ENCODE results near the gene TPCN2.

TPCN2 gene

GRCh38 chr11:69039501-69039900 lies 9.2 kb upstream of the TPCN2 start:
- DNase-seq = no peak

GRCh38 chr11:69040051-69040450 lies 8.7 kb upstream of the TPCN2 start:
- DNase-seq = no peak

GRCh38 chr11:69040581-69041260 lies 8.0 kb upstream of the TPCN2 start:
- no peak for DNase-seq

GRCh38 chr11:69041516-69041915 lies 7.2 kb upstream of the TPCN2 start:
- no peak for DNase-seq

- peak in 11 of 14 donors; percentile 22 to 92 (median 48) for DNase-seq
Measured at GRCh38 chr11:69044111-69045013, 4.4 kb upstream of the TPCN2 start.

- DNase-seq = no peak
Measured at GRCh38 chr11:69048031-69048693, 570 bp upstream of the TPCN2 start.

GRCh38 chr11:69049490-69049867 lies 747 bp downstream of the TPCN2 start:
- peak in 2 of 14 donors; percentile 20 to 24 for DNase-seq

- DNase-seq = peak in 6 of 14 donors; percentile 9 to 49 (median 23)
Measured at GRCh38 chr11:69050592-69051380, 2.1 kb downstream of the TPCN2 start.

GRCh38 chr11:69051381-69052342 lies 2.9 kb downstream of the TPCN2 start:
- DNase-seq = peak in 2 of 14 donors; percentile 15 to 33

- DNase-seq = no peak
Measured at GRCh38 chr11:69052343-69053168, 3.8 kb downstream of the TPCN2 start.

- no peak for DNase-seq
Measured at GRCh38 chr11:69053169-69053477, 4.4 kb downstream of the TPCN2 start.

GRCh38 chr11:69053546-69054396 lies 5.0 kb downstream of the TPCN2 start:
- DNase-seq = no peak

- DNase-seq = no peak
Measured at GRCh38 chr11:69054397-69055211, 5.9 kb downstream of the TPCN2 start.

GRCh38 chr11:69055212-69055586 lies 6.5 kb downstream of the TPCN2 start:
- no peak for DNase-seq

GRCh38 chr11:69055598-69056516 lies 7.1 kb downstream of the TPCN2 start:
- DNase-seq = peak in 9 of 14 donors; percentile 11 to 76 (median 45)

GRCh38 chr11:69057236-69057635 lies 8.5 kb downstream of the TPCN2 start:
- no peak for DNase-seq

GRCh38 chr11:69057801-69058200 lies 9.1 kb downstream of the TPCN2 start:
- no peak for DNase-seq

Measured in C1 segment of cervical spinal cord (tissue), 14 donors.